Loucy (cell line): ENCODE results near the gene KRTAP25-1.

Source experiments
- H2AFZ ChIP-seq: fragments of 200-600 bp; sonication (generic); 2 replicates; pipeline ENCODE4 v1.6.0; 2016; ENCODE audit warnings: antibody characterized with exemption, mild to moderate bottlenecking, low read length, moderate library complexity
- H3F3A ChIP-seq: fragments of 200-600 bp; 2 replicates; pipeline ENCODE4 v1.6.0; 2016; ENCODE audit warnings: antibody characterized with exemption, low read depth, mild to moderate bottlenecking
- H3K27me3 ChIP-seq: fragments of 200-600 bp; sonication (generic); 2 replicates; pipeline ENCODE4 v1.6.1; 2014; ENCODE audit warnings: low read length, mild to moderate bottlenecking; ENCODE audit not compliant: insufficient read depth, poor library complexity, severe bottlenecking
- H3K36me3 ChIP-seq: fragments of 200-600 bp; sonication (generic); 2 replicates; pipeline ENCODE4 v1.6.1; 2016; ENCODE audit warnings: low read length; ENCODE audit not compliant: insufficient read depth
- H3K4me1 ChIP-seq: fragments of 200-600 bp; sonication (generic); 2 replicates; pipeline ENCODE4 v1.5.1; 2014; ENCODE audit warnings: low read length, mild to moderate bottlenecking; ENCODE audit not compliant: insufficient read depth, poor library complexity, severe bottlenecking
- H3K4me2 ChIP-seq: fragments of 200-600 bp; sonication (generic); 2 replicates; pipeline ENCODE4 v1.6.0; 2014; ENCODE audit warnings: antibody characterized with exemption, low read length, low read depth, mild to moderate bottlenecking; ENCODE audit not compliant: poor library complexity, severe bottlenecking
- H3K4me3 ChIP-seq: fragments of 200-600 bp; sonication (generic); 2 replicates; pipeline ENCODE4 v1.5.1; 2014; ENCODE audit warnings: low read length, mild to moderate bottlenecking, mixed read lengths; ENCODE audit not compliant: poor library complexity, severe bottlenecking
- H3K79me2 ChIP-seq: fragments of 200-600 bp; sonication (generic); 2 replicates; pipeline ENCODE4 v1.6.1; 2014; ENCODE audit warnings: low read length; ENCODE audit not compliant: insufficient read depth
- H3K9ac ChIP-seq: fragments of 200-600 bp; sonication (generic); 2 replicates; pipeline ENCODE4 v1.6.0; 2014; ENCODE audit warnings: mild to moderate bottlenecking, low read depth, low read length, moderate library complexity; ENCODE audit not compliant: poor library complexity, severe bottlenecking
- H3K9me2 ChIP-seq: fragments of 200-600 bp; sonication (generic); replicated peaks from 2 replicates; pipeline ENCODE4 v1.6.1; 2016; ENCODE audit warnings: low read depth, low read length, mixed read lengths
- H3K9me3 ChIP-seq: fragments of 200-600 bp; sonication (generic); 2 replicates; pipeline ENCODE4 v1.6.1; 2014; ENCODE audit warnings: mild to moderate bottlenecking, antibody characterized with exemption, low read length, low read depth; ENCODE audit not compliant: insufficient read depth
- H4K20me1 ChIP-seq: fragments of 200-600 bp; sonication (generic); 2 replicates; pipeline ENCODE4 v1.6.0; 2014; ENCODE audit warnings: antibody characterized with exemption, low read length, mild to moderate bottlenecking; ENCODE audit not compliant: insufficient read depth, poor library complexity, severe bottlenecking
- EZH2phosphoT487 ChIP-seq: fragments of 200-600 bp; IDR thresholded peaks from 2 replicates; pipeline ENCODE4 v1.6.1; 2018; ENCODE audit warnings: antibody characterized with exemption, mild to moderate bottlenecking, moderate library complexity, borderline replicate concordance
- TF ChIP-seq, protein P1 (sequence below): fragments of 200-600 bp; sonication (generic); conservative IDR thresholded peaks from 2 replicates; pipeline ENCODE4 v1.5.1; 2014; ENCODE audit warnings: mild to moderate bottlenecking, antibody characterized with exemption, low read length

KRTAP25-1 gene

DNA sequence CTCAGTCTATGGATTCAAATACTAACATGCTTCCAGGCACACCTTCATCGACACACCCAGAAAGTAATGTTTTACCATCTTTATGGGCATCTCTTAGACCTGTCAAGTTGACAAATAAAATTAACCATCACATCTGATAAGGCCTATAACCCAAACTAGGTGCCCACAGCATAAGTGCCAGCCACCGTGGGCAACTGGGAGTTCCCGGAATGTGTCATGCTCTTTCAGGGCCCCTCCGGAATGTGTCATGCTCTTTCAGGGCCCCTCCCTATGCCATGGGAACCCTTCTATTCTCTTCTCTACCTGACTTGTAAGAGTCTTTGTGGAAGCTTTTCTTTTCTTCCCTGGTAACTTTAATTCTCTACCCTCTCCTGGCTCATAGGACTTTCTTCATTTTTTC, 33.2 kb downstream of the KRTAP25-1 start:
- TF ChIP-seq, protein P1, sequence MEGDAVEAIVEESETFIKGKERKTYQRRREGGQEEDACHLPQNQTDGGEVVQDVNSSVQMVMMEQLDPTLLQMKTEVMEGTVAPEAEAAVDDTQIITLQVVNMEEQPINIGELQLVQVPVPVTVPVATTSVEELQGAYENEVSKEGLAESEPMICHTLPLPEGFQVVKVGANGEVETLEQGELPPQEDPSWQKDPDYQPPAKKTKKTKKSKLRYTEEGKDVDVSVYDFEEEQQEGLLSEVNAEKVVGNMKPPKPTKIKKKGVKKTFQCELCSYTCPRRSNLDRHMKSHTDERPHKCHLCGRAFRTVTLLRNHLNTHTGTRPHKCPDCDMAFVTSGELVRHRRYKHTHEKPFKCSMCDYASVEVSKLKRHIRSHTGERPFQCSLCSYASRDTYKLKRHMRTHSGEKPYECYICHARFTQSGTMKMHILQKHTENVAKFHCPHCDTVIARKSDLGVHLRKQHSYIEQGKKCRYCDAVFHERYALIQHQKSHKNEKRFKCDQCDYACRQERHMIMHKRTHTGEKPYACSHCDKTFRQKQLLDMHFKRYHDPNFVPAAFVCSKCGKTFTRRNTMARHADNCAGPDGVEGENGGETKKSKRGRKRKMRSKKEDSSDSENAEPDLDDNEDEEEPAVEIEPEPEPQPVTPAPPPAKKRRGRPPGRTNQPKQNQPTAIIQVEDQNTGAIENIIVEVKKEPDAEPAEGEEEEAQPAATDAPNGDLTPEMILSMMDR: no peak
- TF ChIP-seq EZH2phosphoT487: no peak
- Histone ChIP-seq H3K4me3 (no peak overlapping the region), H3K9ac (no peak overlapping the region), H3K79me2 (no peaks in the 10 kb centered on the region), H3K9me3 (no peaks in the 10 kb centered on the region), H3F3A (no peaks in the 10 kb centered on the region), H2AFZ (no peak overlapping the region), H3K4me2 (no peak overlapping the region), H3K9me2 (no peaks in the 10 kb centered on the region), H3K27me3 (no peaks in the 10 kb centered on the region), H3K36me3 (no peaks in the 10 kb centered on the region), H3K4me1 (no peaks in the 10 kb centered on the region), H4K20me1 (no peaks in the 10 kb centered on the region)

DNA sequence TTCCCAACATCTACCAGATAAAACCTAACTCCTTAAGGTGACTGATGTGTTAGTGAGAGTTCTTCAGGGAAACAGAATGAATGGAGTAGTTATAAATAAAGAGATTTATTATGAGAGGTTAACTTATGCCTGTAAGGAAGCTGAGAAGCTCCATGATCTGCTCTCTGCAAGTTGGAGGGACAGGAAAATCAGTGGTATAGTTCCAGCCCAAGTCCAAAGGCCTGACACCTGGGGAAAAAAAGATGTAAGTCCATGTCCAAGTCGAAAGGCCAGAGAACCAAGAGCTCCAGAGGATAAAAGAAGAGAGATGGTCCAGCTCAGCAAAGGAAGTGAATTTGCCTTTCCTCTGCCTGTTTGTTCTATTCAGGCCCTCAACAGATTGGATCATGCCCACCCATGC, 33.6 kb downstream of the KRTAP25-1 start:
- no peak overlapping the region for H3K4me3 ChIP-seq
- H3K4me2 ChIP-seq: no peak overlapping the region
- H4K20me1 ChIP-seq: no peaks in the 10 kb centered on the region
- H2AFZ ChIP-seq: no peak overlapping the region
- TF ChIP-seq, protein P1: no peak
- no peak for TF ChIP-seq EZH2phosphoT487
- no peaks in the 10 kb centered on the region for H3K9me2 ChIP-seq
- no peaks in the 10 kb centered on the region for H3F3A ChIP-seq
- H3K9ac ChIP-seq: no peak overlapping the region
- no peaks in the 10 kb centered on the region for H3K4me1 ChIP-seq
- no peaks in the 10 kb centered on the region for H3K9me3 ChIP-seq
- H3K36me3 ChIP-seq: no peaks in the 10 kb centered on the region
- H3K79me2 ChIP-seq: no peaks in the 10 kb centered on the region
- H3K27me3 ChIP-seq: no peaks in the 10 kb centered on the region

DNA sequence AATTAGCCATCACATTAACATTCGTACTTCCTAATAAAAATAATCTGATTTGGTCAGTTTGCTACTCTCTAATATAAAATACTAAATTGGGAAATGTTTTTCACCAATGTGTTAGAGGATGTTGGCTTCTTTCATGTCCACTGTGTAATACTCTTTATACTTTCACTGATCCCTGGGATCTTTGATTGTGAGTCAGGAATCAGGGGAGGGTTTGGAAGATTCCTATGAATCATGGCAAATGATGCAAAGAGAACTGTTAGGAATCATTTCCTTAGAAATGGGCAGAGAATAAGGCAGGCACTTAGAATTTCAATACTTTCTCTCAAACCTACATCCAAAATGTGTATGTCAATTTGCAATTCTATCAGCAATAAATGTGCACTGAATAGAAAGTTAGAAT, 37.5 kb downstream of the KRTAP25-1 start:
- no peak overlapping the region for H3K9ac ChIP-seq
- H3K4me3 ChIP-seq: no peak overlapping the region
- no peaks in the 10 kb centered on the region for H3K27me3 ChIP-seq
- no peaks in the 10 kb centered on the region for H3K36me3 ChIP-seq
- H2AFZ ChIP-seq: no peak overlapping the region
- H3K4me2 ChIP-seq: no peak overlapping the region
- H3K79me2 ChIP-seq: no peaks in the 10 kb centered on the region
- H3F3A ChIP-seq: no peaks in the 10 kb centered on the region
- H4K20me1 ChIP-seq: no peaks in the 10 kb centered on the region
- H3K9me3 ChIP-seq: no peaks in the 10 kb centered on the region
- H3K4me1 ChIP-seq: no peaks in the 10 kb centered on the region
- TF ChIP-seq EZH2phosphoT487: no peak
- TF ChIP-seq, protein P1: no peak
- H3K9me2 ChIP-seq: no peaks in the 10 kb centered on the region
